Activated CD4-positive, alpha-beta T cell treated with anti-CD3 and anti-CD28 coated beads, Interleukin-2, Interleukin-4, amounts not matched to agents 100 ng/mL and 50 ng/mL, durations not matched to agents 16 hours and 8 hours (primary cell): ENCODE measurements around the gene NPPA.
"Not testable (repeated sequence)": the region's sequence is repeated elsewhere in the genome, so short reads cannot be mapped to it uniquely, and the experiment has no call there.

Experiments used
- DNase-seq: peaks from one replicate; pipeline ENCODE4 v3.0.0-alpha.2; 2020; ENCODE audit warnings: low spot score

Gene NPPA

GRCh38 chr1:11847667-11848372 lies at the start of gene NPPA:
Gene NPPA (minus strand): TSS chr1:11847783. CDS start chr1:11847684, 99 bp downstream.
- DNase-seq: no peak

GRCh38 chr1:11894501-11894900 lies 46.9 kb upstream of the NPPA start:
- not testable (repeated sequence) for DNase-seq

DNA sequence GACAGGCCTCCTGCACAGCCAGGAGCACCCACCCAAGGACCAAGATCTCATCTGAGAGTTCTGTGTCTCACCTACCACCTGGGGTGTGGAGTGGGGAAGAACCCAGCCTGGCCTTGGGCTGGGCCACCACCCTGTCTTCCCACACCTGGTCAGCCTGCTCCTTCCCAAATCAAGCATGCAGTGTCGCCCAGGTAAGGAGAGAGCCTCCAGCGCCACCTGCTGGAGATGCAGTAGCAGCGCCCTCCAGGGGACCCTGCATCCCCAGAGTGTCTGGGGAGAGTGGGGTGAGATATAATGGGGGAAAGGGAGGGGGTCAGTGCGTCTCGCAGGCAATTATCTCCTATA lies 46.3 kb upstream of the NPPA start:
- peak; percentile 72 for DNase-seq

- DNase-seq: no peak
These were observed 44.0 kb upstream of the NPPA start for GRCh38 chr1:11891433-11892186.

DNA sequence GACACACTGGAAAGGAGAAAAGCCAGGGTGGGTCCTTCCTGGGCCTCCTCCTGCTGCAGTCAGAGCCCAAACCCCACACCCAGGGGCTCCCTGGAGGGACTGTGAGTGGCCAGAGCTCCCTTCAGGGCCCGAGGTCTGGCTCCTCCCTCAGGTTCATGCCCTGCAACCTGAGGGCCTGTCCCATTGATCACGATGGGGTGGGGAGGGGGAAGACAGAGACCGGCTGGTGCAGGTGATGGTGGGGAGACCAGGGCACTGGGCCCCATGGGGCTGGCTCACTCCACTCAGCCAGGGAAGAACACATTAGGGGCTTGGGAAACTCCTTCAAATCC lies 41.3 kb upstream of the NPPA start:
- DNase-seq: no peak

GRCh38 chr1:11888206-11888876 lies 40.8 kb upstream of the NPPA start:
- no peak for DNase-seq

DNA sequence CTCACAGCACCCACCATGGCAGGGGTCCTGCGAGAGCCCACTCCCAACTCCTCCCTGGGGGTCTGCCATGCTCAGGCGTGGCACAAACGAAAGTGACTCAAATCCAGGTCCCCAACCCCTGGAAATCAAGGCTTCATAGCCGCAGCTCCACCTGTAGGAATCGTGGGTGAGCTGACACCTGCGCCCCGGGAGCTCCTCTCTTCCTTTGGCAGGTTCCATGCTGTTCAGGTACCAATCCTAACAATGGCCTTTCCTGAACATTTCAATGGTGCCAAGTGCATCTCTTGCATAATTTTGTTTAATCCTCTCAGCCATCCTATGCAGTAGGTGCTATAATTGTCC lies 40.1 kb upstream of the NPPA start:
- DNase-seq: no peak

DNA sequence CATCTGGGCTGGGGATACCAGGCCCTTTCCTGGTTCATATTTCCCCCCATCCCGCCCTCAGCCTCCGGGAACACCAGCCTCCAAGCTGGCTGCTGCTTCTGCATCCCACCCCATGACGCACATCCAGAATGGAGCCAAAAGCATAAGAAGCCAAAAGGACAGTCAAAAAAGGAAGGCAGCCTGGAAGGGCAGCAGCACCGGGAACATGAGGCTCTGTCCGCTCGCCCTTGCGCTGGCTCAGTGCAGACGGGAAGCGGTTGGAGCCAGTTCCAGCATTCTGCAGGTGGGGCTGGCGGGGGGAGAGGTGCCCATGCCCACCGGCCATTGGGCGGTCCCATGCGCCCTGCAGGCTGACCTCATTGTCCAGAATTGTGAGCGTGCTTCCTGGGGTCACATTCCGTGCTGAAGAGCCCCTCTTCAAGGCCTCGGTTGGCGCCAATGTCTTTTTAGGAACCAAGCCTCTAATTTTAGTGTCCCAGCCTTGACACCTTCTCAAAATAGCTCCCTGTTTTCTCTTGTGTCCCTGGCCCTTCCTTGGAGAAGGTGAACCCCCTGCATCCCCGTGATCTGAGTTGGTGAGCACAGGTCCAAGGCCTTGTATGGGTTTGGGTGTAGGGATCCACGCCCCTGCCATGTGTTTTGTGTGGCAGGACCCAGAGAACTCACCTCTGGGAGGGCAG lies 39.5 kb upstream of the NPPA start:
- DNase-seq: no peak

DNA sequence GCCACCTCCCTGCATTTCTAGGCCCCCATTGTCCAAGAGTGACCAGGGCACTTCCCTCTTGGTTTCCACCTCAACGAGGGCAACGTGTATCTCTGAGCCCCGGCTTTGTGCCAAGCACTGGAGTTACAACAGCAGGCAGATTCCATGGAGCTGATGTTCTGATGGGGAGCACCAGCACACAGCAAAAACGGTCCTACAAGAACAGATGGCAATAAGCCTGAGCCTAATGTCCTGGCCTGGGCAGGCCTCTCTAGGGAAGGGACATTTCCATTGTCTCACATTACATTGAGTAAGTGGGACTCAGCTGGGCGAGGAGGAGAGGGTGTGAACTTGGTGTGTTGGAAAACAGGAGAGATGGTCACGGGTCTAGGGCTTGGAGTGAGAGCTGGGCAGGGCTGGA lies 38.3 kb upstream of the NPPA start:
- DNase-seq: no peak

GRCh38 chr1:11882814-11883538 lies 35.4 kb upstream of the NPPA start:
- no peak for DNase-seq

DNA sequence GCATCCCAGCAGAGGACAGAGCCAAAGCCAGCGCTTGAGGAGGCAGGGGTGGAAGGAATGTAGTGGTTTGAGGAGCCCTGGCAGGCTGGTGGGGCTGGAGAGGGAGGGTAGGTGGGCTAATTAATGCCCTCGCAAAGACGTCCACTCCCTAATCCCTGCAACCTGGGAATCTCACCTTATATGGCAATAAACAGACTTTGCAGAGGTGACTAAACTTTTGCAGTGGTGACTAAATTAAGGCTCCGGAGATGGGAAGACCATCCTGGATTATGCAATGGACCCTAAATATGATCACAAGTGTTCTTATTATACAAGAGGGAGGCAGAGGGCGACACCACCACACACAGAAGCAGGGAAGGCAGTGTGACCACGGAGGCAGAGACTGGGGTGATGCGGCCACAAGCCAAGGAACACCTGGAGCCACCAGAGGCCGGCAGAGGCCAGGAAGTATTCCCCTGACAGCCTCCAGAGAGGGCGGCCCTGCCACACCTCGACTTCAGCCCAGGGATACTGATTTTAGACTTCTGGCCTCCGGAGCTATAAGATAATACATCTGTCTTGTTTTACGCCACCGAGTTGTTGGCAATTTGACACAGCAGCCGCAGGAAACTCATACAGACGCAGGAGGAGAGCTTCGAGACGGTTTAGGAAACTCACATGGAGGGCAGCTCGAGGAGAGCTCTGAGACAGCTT lies 34.3 kb upstream of the NPPA start:
- DNase-seq: no peak

DNA sequence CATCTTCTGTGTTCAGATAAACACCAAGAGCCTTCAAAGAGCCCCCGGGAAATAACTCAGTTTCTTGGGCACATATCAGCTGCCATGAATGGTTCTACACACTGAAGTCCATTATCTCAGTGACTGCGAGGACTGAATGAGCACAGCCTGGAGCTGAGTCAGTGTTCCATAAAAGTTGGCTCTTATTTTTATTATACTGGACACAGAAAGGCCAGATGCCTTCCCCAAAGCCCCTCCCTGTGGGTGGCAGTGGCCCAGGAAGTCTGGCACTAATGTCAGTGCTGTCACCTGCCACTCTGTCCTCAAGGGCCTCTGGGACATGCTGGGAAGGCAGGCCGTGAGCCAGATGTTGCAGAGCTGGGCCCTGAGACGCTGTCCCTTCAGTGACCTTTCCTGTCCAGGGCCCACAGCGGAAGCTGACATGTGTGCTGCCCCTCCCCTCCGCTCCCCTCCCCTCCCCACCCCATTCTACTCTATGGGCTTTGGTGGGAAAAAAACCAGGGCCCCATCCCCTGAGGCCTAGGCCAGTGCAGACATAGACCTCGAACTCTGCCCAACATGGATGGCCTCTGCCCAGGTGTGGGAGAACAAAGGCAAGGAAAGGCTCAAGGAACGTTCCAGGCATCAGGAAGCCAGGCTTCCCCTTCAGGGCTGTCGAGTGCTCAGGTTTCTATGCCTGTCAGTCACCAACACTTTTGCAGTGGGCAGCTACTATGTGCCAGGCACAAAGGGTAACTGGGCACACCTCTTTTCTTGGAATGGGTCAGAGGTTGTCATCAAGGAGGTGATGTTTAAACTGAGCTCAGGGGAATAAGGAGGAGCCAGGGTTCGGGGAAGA lies 33.5 kb upstream of the NPPA start:
- no peak for DNase-seq

DNA sequence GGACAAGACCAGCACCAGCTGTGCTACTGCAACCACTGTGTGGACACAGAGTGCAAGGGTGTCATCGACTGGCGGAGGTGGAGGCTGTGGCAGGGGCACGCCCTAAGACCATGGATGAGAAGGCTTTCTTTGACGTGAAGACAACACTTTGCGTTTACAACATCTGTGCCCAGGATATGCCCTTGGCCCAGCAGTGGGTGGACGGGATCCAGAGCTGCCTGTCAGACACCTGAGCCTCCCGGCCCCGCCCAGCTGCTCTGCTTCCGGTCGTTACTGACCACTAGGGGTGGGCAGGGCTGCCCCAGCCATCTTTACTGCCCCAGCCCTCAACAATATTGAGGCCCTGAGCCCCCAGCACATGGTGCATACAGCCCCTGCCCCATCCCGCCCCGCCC lies 32.6 kb upstream of the NPPA start:
- no peak for DNase-seq

DNA sequence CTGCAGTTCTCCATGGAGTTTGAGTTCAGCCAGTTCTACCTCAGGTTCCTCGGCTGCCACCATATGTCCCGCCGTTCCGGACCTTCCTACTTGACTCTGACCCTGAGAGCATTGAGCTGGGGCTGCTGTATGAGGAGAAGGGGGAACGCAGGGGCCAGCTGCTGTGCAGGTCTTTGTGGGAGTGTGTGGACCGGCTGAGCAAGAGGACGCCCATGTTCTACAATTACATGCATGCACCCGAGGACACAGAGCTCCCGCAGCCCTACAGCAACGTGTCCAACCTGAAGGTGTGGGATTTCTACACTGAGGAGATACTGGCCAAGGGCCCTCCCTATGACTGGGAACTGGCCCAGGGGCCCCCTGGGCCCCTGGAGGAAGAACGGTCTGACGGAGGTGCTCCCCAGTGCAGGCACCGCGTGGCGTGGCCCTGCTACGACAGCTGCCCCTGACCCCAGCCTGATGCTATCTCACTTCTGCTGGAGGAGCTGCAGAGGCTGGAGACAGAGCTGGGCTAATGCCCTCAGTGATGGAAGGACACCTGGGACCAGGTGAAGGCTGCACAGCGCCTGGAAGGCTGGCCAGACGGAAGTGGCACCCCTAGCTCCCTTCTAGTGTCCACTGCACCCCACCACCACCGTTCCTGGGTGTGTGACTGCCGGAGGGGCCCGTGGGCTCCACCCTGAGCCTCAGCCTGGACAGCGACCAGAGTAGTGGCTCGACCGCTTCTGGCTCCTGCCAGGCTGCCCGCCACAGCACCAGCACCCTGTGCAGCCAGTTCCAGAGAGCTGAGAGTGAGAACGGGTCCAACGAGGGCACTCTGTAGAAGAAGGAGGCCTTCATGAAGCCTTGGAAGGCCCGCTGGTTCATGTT lies 32.0 kb upstream of the NPPA start:
- DNase-seq: no peak

- no peak for DNase-seq
These were observed 31.3 kb upstream of the NPPA start for GRCh38 chr1:11878891-11879190.

GRCh38 chr1:11878081-11878890 lies 30.7 kb upstream of the NPPA start:
- DNase-seq: no peak

- DNase-seq: no peak
These were observed 29.5 kb upstream of the NPPA start for GRCh38 chr1:11877074-11877473.

DNA sequence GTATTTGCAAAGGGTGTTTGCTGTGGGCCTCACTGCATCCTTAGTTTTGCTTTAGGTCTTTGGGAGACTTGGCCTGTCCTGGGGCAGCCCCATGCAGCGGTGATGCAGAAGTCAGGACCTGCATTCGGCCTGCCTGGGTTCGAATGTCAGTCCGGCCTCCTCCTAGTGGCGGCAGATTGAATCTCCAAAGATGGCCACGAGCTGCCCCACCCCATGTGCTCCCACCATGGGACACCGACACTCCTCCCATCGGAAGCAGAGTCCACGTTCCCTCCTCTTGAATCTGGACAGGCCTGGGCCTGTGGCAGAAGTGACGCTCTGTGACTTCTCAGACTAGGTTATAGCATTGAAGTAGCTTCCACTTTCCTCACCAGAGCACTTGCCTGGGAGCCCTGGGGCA lies 27.5 kb upstream of the NPPA start:
- no peak for DNase-seq

GRCh38 chr1:11874624-11875023 lies 27.0 kb upstream of the NPPA start:
- DNase-seq: no peak
